Activated naive CD4-positive, alpha-beta T cell treated with anti-CD3 and anti-CD28 coated beads, Interleukin-2, amount 50 U/mL, for 72 hours (primary cell): ENCODE measurements around the gene OPALIN. TPM values are rescaled to one million over a fixed set of nuclear protein-coding genes. Genes with fewer than 3 reads are reported as not detected.

ENCODE experiments used
- ATAC-seq, 2 donors: fragments of 150-1000 bp; cut with Tn5 transposase; 2 replicates each; pipeline ENCODE4 v1.10.0; 2021; ENCODE audit warnings: mild to moderate bottlenecking in 2 of 2, moderate library complexity in 2 of 2
- DNase-seq, 2 donors: peaks; one replicate each; pipeline ENCODE4 v3.0.0; 2021 to 2022; ENCODE audit warnings: low spot score in 2 of 2
- H3K27ac Mint-ChIP-seq, 2 donors: one replicate each; pipeline ENCODE4 v1.8.0; 2022; ENCODE audit warnings: mild to moderate bottlenecking in 2 of 2, mixed read lengths in 2 of 2
- H3K36me3 Mint-ChIP-seq, 2 donors: one replicate each; pipeline ENCODE4 v1.8.0; 2022; ENCODE audit warnings: mixed read lengths in 2 of 2
- H3K9me3 Mint-ChIP-seq, 2 donors: one replicate each; pipeline ENCODE4 v1.8.0; 2022; ENCODE audit warnings: mixed read lengths in 2 of 2
- total RNA-seq, 2 donors: library from RNA; stranded (reverse); gene quantifications; one replicate each; pipeline ENCODE4 v1.2.3, GENCODE V29; 2022

The OPALIN gene
- total RNA-seq, 2 donors from 2014 or later = not detected

GRCh38 chr10:96378741-96379140, 19.9 kb upstream of the OPALIN start:
- Mint-ChIP-seq H3K27ac (no peak overlapping the region), H3K36me3 (no peaks in the 10 kb centered on the region), H3K9me3 (no peaks in the 10 kb centered on the region)
- DNase-seq (no peak), ATAC-seq (no peak)

GRCh38 chr10:96377816-96378294, 19.1 kb upstream of the OPALIN start:
- H3K36me3 Mint-ChIP-seq = no peaks in the 10 kb centered on the region
- no peaks in the 10 kb centered on the region for H3K9me3 Mint-ChIP-seq
- H3K27ac Mint-ChIP-seq = no peak overlapping the region
- no peak for ATAC-seq
- no peak for DNase-seq

DNA sequence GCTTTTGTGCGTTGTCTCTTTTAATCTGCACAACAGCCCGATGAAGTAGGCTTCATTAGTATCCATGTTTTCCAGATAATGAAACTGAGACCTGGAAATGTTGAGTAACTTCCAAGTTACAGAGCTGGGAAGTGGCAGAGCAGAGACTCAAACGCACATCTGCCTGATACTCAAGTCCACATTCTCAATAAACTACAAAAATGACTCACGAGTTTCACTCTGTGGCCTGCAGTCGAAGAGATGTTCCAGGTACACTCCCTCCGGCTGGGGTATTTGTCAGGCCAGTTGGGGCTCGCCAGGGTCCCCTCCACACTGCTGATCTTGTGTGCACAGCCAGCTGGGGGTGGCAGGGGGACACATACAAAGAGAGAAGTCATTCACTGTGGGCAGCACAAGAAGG, 17.7 kb upstream of the OPALIN start:
- no peak overlapping the region for H3K27ac Mint-ChIP-seq
- DNase-seq = no peak
- peak in 1 of 2 donors; percentile 17 for ATAC-seq
- no peaks in the 10 kb centered on the region for H3K9me3 Mint-ChIP-seq
- no peaks in the 10 kb centered on the region for H3K36me3 Mint-ChIP-seq

- no peaks in the 10 kb centered on the region for H3K36me3 Mint-ChIP-seq
- no peak overlapping the region for H3K27ac Mint-ChIP-seq
- H3K9me3 Mint-ChIP-seq = no peaks in the 10 kb centered on the region
- peak; percentile 81 to 83 for DNase-seq
- ATAC-seq = peak; percentile 83 to 84
These were observed 16.4 kb upstream of the OPALIN start for GRCh38 chr10:96374985-96375830.

DNA sequence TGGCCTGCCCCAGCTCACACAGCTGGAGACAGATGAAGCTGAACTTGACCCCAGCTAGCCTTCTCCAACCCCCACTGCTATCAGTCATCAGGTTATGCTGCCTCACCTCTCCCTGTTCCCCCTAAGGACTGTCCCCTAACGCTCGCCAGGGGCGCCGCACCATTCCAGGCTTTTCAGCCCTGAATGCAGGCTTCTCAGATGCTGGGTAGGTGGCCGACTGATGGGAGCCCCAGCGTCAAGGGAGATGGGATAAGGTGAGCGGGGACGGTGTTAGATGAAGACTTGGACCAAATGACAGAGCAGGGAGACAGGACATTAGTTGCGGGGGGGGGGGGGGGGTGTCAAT, 15.8 kb upstream of the OPALIN start:
- Mint-ChIP-seq H3K36me3 (no peaks in the 10 kb centered on the region), H3K27ac (no peak overlapping the region), H3K9me3 (no peaks in the 10 kb centered on the region)
- ATAC-seq (peak in 1 of 2 donors; percentile 2), DNase-seq (no peak)

GRCh38 chr10:96374004-96374403, 15.2 kb upstream of the OPALIN start:
- ATAC-seq (no peak), DNase-seq (no peak)
- no peaks in the 10 kb centered on the region for H3K36me3 Mint-ChIP-seq
- peak overlapping the region in 1 of 2 donors; percentile 68 for H3K27ac Mint-ChIP-seq
- H3K9me3 Mint-ChIP-seq = no peaks in the 10 kb centered on the region

DNA sequence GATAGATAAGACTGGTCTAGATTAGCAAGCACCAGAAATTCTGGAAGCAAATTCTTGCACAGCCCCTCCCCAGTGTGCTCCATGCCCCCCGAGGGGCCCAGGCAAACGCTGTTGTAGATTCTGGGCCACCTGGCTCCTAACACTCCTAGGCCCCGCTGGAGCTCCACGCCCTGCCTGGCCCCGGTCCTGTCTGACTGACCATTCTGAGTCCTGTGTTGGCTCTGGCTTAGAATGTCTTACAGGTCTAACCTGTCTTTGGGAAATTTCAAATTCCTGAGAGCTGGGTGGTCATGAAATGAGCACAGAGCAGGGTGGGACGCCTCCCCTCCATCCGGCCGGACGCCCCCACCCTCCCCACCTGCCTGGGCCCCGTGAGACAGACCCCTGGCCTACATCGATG, 12.6 kb upstream of the OPALIN start:
- Mint-ChIP-seq H3K9me3 (no peaks in the 10 kb centered on the region), H3K36me3 (no peaks in the 10 kb centered on the region), H3K27ac (no peak overlapping the region)
- DNase-seq (no peak), ATAC-seq (no peak)

DNA sequence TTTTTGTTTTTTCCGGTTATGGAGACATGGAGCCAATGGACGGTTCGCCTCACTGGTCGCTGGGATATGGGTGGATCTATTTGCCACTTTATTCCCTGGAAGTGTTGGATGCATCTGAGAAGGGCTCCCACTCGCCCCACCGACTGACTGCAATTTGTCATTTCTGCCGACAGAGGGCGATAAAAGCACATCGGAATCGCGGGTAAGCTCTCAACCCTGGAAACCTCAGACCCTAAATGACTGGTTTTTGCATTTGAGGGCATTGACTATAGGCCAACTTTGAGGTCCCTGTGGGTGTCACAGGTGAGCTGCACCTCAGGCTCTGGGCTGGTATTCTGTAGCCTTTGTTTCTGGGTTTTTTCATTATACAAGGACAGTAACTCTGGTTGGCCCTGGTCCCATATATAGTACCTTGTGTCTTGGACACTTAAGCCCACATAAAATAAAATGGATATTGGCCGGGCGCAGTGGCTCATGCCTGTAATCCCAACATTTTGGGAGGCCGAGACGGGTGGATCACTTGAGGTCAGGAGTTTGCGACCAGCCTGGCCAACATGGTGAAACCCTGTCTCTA, 11.9 kb upstream of the OPALIN start:
- ATAC-seq = peak; percentile 55 to 56
- H3K36me3 Mint-ChIP-seq = no peaks in the 10 kb centered on the region

GRCh38 chr10:96369890-96370583, 11.2 kb upstream of the OPALIN start:
- H3K36me3 Mint-ChIP-seq = no peaks in the 10 kb centered on the region
- H3K27ac Mint-ChIP-seq = no peak overlapping the region
- DNase-seq (no peak), ATAC-seq (peak in 1 of 2 donors; percentile 6)
- H3K9me3 Mint-ChIP-seq = no peaks in the 10 kb centered on the region

More for the DNA sequence above, 11.9 kb upstream of the OPALIN start:
- Mint-ChIP-seq H3K9me3 (no peaks in the 10 kb centered on the region), H3K27ac (no peak overlapping the region)
- peak in 1 of 2 donors; percentile 63 for DNase-seq

GRCh38 chr10:96368971-96369370, 10.2 kb upstream of the OPALIN start:
- Mint-ChIP-seq H3K27ac (no peak overlapping the region), H3K9me3 (no peaks in the 10 kb centered on the region), H3K36me3 (no peaks in the 10 kb centered on the region)
- no peak for ATAC-seq
- no peak for DNase-seq

- no peak for DNase-seq
- Mint-ChIP-seq H3K36me3 (no peaks in the 10 kb centered on the region), H3K9me3 (no peaks in the 10 kb centered on the region), H3K27ac (no peak overlapping the region)
- ATAC-seq = no peak
These were observed 8.7 kb upstream of the OPALIN start for GRCh38 chr10:96367470-96367869.

- Mint-ChIP-seq H3K9me3 (no peaks in the 10 kb centered on the region), H3K36me3 (no peaks in the 10 kb centered on the region), H3K27ac (no peak overlapping the region)
- DNase-seq (no peak), ATAC-seq (no peak)
These were observed 7.7 kb upstream of the OPALIN start for GRCh38 chr10:96366508-96366907.

GRCh38 chr10:96365571-96365970, 6.8 kb upstream of the OPALIN start:
- no peaks in the 10 kb centered on the region for H3K9me3 Mint-ChIP-seq
- no peak overlapping the region for H3K27ac Mint-ChIP-seq
- H3K36me3 Mint-ChIP-seq = no peaks in the 10 kb centered on the region
- ATAC-seq (no peak), DNase-seq (no peak)

GRCh38 chr10:96360766-96361165, 2.0 kb upstream of the OPALIN start:
- DNase-seq = no peak
- Mint-ChIP-seq H3K9me3 (no peaks in the 10 kb centered on the region), H3K27ac (no peak overlapping the region), H3K36me3 (no peaks in the 10 kb centered on the region)
- ATAC-seq = no peak

DNA sequence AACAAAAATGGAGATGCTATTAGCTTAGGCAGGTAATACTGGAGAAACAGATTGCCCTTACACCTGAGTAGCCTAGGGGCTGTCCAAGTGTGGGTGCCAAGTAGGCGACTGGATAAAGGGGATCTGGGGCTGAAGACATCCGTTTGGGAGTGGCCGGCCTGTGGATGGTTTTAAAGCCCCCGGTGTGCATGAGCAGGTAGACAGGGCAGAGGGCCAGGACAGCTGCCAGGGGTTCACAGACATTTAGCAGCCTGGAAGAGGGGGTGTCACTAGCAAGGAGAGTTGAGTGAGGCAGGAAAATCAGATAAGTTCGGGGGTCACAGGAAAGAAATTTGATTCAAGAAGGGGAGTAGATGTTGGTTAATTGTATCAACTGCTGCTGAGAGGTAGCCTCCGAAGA, 1.5 kb upstream of the OPALIN start:
- no peaks in the 10 kb centered on the region for H3K36me3 Mint-ChIP-seq
- DNase-seq = no peak
- no peak overlapping the region for H3K27ac Mint-ChIP-seq
- no peak for ATAC-seq
- no peaks in the 10 kb centered on the region for H3K9me3 Mint-ChIP-seq

- DNase-seq (no peak), ATAC-seq (no peak)
- H3K27ac Mint-ChIP-seq = no peak overlapping the region
- H3K9me3 Mint-ChIP-seq = no peaks in the 10 kb centered on the region
- no peaks in the 10 kb centered on the region for H3K36me3 Mint-ChIP-seq
These were observed 814 bp upstream of the OPALIN start for GRCh38 chr10:96359616-96360015.

- no peaks in the 10 kb centered on the region for H3K9me3 Mint-ChIP-seq
- no peak overlapping the region for H3K27ac Mint-ChIP-seq
- ATAC-seq (no peak), DNase-seq (no peak)
- H3K36me3 Mint-ChIP-seq = no peaks in the 10 kb centered on the region
These were observed 1.7 kb downstream of the OPALIN start for GRCh38 chr10:96357038-96357620.
